ENCODE data around the gene GNG5. TPM values are rescaled to one million over a fixed set of nuclear protein-coding genes. Genes with fewer than 3 reads are reported as not detected.
"Not testable (repeated sequence)": the region's sequence is repeated elsewhere in the genome, so short reads cannot be mapped to it uniquely, and the experiment has no call there.

Gene GNG5
- polyA plus RNA-seq, 4 donors, result 163 to 226 (median 213) TPM

- DNase-seq (no peak), FAIRE-seq (no peak)
- H3K4me1 ChIP-seq (ENCODE audit: control insufficient read depth in 3 of 3, insufficient read depth in 2 of 3, low read depth in 1 of 3, low read length in 2 of 3), result no peaks in the 10 kb centered on the region
- H3K27ac ChIP-seq (ENCODE audit: low read depth in 1 of 3, low read length in 2 of 3), result no peak overlapping the region
- H3K9me3 ChIP-seq (ENCODE audit: control insufficient read depth in 2 of 2, insufficient read depth in 1 of 2, low read depth in 1 of 2, low read length in 1 of 2), result peaks cover 0 to 2% of the 10 kb centered on the region in 2 donors
- H3K27me3 ChIP-seq (ENCODE audit: control insufficient read depth in 3 of 3, insufficient read depth in 3 of 3, low read length in 3 of 3), result no peaks in the 10 kb centered on the region
- peaks cover 0 to 3% (median 0%) of the 10 kb centered on the region in 3 donors for H3K36me3 ChIP-seq (ENCODE audit: control insufficient read depth in 3 of 3, insufficient read depth in 2 of 3, low read depth in 1 of 3, low read length in 3 of 3)
- H3K4me3 ChIP-seq (ENCODE audit: low read depth in 1 of 3, low read length in 3 of 3), result no peak overlapping the region
Measured at GRCh38 chr1:84524590-84524989, 18.2 kb upstream of the GNG5 start.

- FAIRE-seq, result no peak
- H3K4me3 ChIP-seq (ENCODE audit: low read depth in 1 of 3, low read length in 3 of 3), result no peak overlapping the region
- 78 to 92% (median 85%) methylated on average over 3 of the region's 3 CpGs for WGBS, 3 donors
- H3K36me3 ChIP-seq (ENCODE audit: control insufficient read depth in 3 of 3, insufficient read depth in 2 of 3, low read depth in 1 of 3, low read length in 3 of 3), result peaks cover 0 to 6% (median 0%) of the 10 kb centered on the region in 3 donors
- H3K9me3 ChIP-seq (ENCODE audit: control insufficient read depth in 2 of 2, insufficient read depth in 1 of 2, low read depth in 1 of 2, low read length in 1 of 2), result peaks cover 0 to 8% of the 10 kb centered on the region in 2 donors
- H3K4me1 ChIP-seq (ENCODE audit: control insufficient read depth in 3 of 3, insufficient read depth in 2 of 3, low read depth in 1 of 3, low read length in 2 of 3), result no peaks in the 10 kb centered on the region
- no peak for DNase-seq
- no peak overlapping the region for H3K27ac ChIP-seq (ENCODE audit: low read depth in 1 of 3, low read length in 2 of 3)
- H3K27me3 ChIP-seq (ENCODE audit: control insufficient read depth in 3 of 3, insufficient read depth in 3 of 3, low read length in 3 of 3), result no peaks in the 10 kb centered on the region
Measured at GRCh38 chr1:84510668-84511067, 4.3 kb upstream of the GNG5 start.

- FAIRE-seq (no peak), DNase-seq (no peak)
- Histone ChIP-seq H3K27ac (ENCODE audit: low read depth in 1 of 3, low read length in 2 of 3) (no peak overlapping the region), H3K4me1 (ENCODE audit: control insufficient read depth in 3 of 3, insufficient read depth in 2 of 3, low read depth in 1 of 3, low read length in 2 of 3) (no peaks in the 10 kb centered on the region), H3K9me3 (ENCODE audit: control insufficient read depth in 2 of 2, insufficient read depth in 1 of 2, low read depth in 1 of 2, low read length in 1 of 2) (peaks cover 0 to 8% of the 10 kb centered on the region in 2 donors), H3K4me3 (ENCODE audit: low read depth in 1 of 3, low read length in 3 of 3) (no peak overlapping the region), H3K27me3 (ENCODE audit: control insufficient read depth in 3 of 3, insufficient read depth in 3 of 3, low read length in 3 of 3) (no peaks in the 10 kb centered on the region), H3K36me3 (ENCODE audit: control insufficient read depth in 3 of 3, insufficient read depth in 2 of 3, low read depth in 1 of 3, low read length in 3 of 3) (peaks cover 0 to 6% (median 0%) of the 10 kb centered on the region in 3 donors)
- 51 to 93% (median 55%) methylated on average over 2 of the region's 2 CpGs for WGBS, 3 donors
Measured at GRCh38 chr1:84510165-84510564, 3.8 kb upstream of the GNG5 start.

- no peaks in the 10 kb centered on the region for H3K27me3 ChIP-seq (ENCODE audit: control insufficient read depth in 3 of 3, insufficient read depth in 3 of 3, low read length in 3 of 3)
- 96 to 97% (median 97%) methylated on average over 4 of the region's 4 CpGs for WGBS, 3 donors
- DNase-seq (no peak), FAIRE-seq (no peak)
- peaks cover 0 to 3% (median 0%) of the 10 kb centered on the region in 3 donors for H3K36me3 ChIP-seq (ENCODE audit: control insufficient read depth in 3 of 3, insufficient read depth in 2 of 3, low read depth in 1 of 3, low read length in 3 of 3)
- H3K9me3 ChIP-seq (ENCODE audit: control insufficient read depth in 2 of 2, insufficient read depth in 1 of 2, low read depth in 1 of 2, low read length in 1 of 2), result peaks cover 0 to 8% of the 10 kb centered on the region in 2 donors
- H3K27ac ChIP-seq (ENCODE audit: low read depth in 1 of 3, low read length in 2 of 3), result no peak overlapping the region
- H3K4me3 ChIP-seq (ENCODE audit: low read depth in 1 of 3, low read length in 3 of 3), result no peak overlapping the region
- H3K4me1 ChIP-seq (ENCODE audit: control insufficient read depth in 3 of 3, insufficient read depth in 2 of 3, low read depth in 1 of 3, low read length in 2 of 3), result peaks cover 0 to 8% (median 6%) of the 10 kb centered on the region in 3 donors
Measured at GRCh38 chr1:84509029-84509428, 2.6 kb upstream of the GNG5 start.

- Histone ChIP-seq H3K9me3 (ENCODE audit: control insufficient read depth in 2 of 2, insufficient read depth in 1 of 2, low read depth in 1 of 2, low read length in 1 of 2) (peaks cover 0 to 8% of the 10 kb centered on the region in 2 donors), H3K27ac (ENCODE audit: low read depth in 1 of 3, low read length in 2 of 3) (no peak overlapping the region), H3K27me3 (ENCODE audit: control insufficient read depth in 3 of 3, insufficient read depth in 3 of 3, low read length in 3 of 3) (no peaks in the 10 kb centered on the region), H3K36me3 (ENCODE audit: control insufficient read depth in 3 of 3, insufficient read depth in 2 of 3, low read depth in 1 of 3, low read length in 3 of 3) (peaks cover 0 to 3% (median 0%) of the 10 kb centered on the region in 3 donors), H3K4me3 (ENCODE audit: low read depth in 1 of 3, low read length in 3 of 3) (no peak overlapping the region), H3K4me1 (ENCODE audit: control insufficient read depth in 3 of 3, insufficient read depth in 2 of 3, low read depth in 1 of 3, low read length in 2 of 3) (peaks cover 2 to 14% (median 11%) of the 10 kb centered on the region in 3 donors)
- 93 to 98% (median 97%) methylated on average over 1 of the region's 1 CpG for WGBS, 3 donors
- FAIRE-seq (no peak), DNase-seq (no peak)
Measured at GRCh38 chr1:84508510-84508909, 2.1 kb upstream of the GNG5 start.

- H3K27ac ChIP-seq (ENCODE audit: low read depth in 1 of 3, low read length in 2 of 3); H3K4me3 ChIP-seq (ENCODE audit: low read depth in 1 of 3, low read length in 3 of 3); DNase-seq; FAIRE-seq; H3K36me3 ChIP-seq (ENCODE audit: control insufficient read depth in 3 of 3, insufficient read depth in 2 of 3, low read depth in 1 of 3, low read length in 3 of 3); H3K9me3 ChIP-seq (ENCODE audit: control insufficient read depth in 2 of 2, insufficient read depth in 1 of 2, low read depth in 1 of 2, low read length in 1 of 2); H3K27me3 ChIP-seq (ENCODE audit: control insufficient read depth in 3 of 3, insufficient read depth in 3 of 3, low read length in 3 of 3): not testable (repeated sequence)
- peaks cover 4 to 19% (median 17%) of the 10 kb centered on the region in 3 donors for H3K4me1 ChIP-seq (ENCODE audit: control insufficient read depth in 3 of 3, insufficient read depth in 2 of 3, low read depth in 1 of 3, low read length in 2 of 3)
- 91 to 96% (median 96%) methylated on average over 14 of the region's 14 CpGs for WGBS, 3 donors
Measured at GRCh38 chr1:84507887-84508286, 1.5 kb upstream of the GNG5 start.

- H3K36me3 ChIP-seq (ENCODE audit: control insufficient read depth in 3 of 3, insufficient read depth in 2 of 3, low read depth in 1 of 3, low read length in 3 of 3), result peaks cover 0 to 7% (median 0%) of the 10 kb centered on the region in 3 donors
- DNase-seq, result no peak
- no peaks in the 10 kb centered on the region for H3K27me3 ChIP-seq (ENCODE audit: control insufficient read depth in 3 of 3, insufficient read depth in 3 of 3, low read length in 3 of 3)
- WGBS, 3 donors, result 5 to 11% (median 10%) methylated on average over 26 of the region's 26 CpGs
- H3K27ac ChIP-seq (ENCODE audit: low read depth in 1 of 3, low read length in 2 of 3), result peak overlapping the region; percentile 93 to 99 (median 98)
- peaks cover 0 to 8% of the 10 kb centered on the region in 2 donors for H3K9me3 ChIP-seq (ENCODE audit: control insufficient read depth in 2 of 2, insufficient read depth in 1 of 2, low read depth in 1 of 2, low read length in 1 of 2)
- peak overlapping the region; percentile 41 to 85 (median 77) for H3K4me3 ChIP-seq (ENCODE audit: low read depth in 1 of 3, low read length in 3 of 3)
- FAIRE-seq, result no peak
- peaks cover 4 to 20% (median 17%) of the 10 kb centered on the region in 3 donors for H3K4me1 ChIP-seq (ENCODE audit: control insufficient read depth in 3 of 3, insufficient read depth in 2 of 3, low read depth in 1 of 3, low read length in 2 of 3)
Measured at GRCh38 chr1:84506729-84507453, 510 bp upstream of the GNG5 start.

- DNase-seq (peak in 1 of 2 donors; percentile 50), FAIRE-seq (no peak)
- H3K9me3 ChIP-seq (ENCODE audit: control insufficient read depth in 2 of 2, insufficient read depth in 1 of 2, low read depth in 1 of 2, low read length in 1 of 2), result peaks cover 0 to 8% of the 10 kb centered on the region in 2 donors
- WGBS, 3 donors, result 0% methylated on average over 22 to 47 of the region's 47 CpGs
- H3K27ac ChIP-seq (ENCODE audit: low read depth in 1 of 3, low read length in 2 of 3), result peak overlapping the region; percentile 84 to 99 (median 93)
- peak overlapping the region; percentile 41 to 85 (median 77) for H3K4me3 ChIP-seq (ENCODE audit: low read depth in 1 of 3, low read length in 3 of 3)
- peaks cover 0 to 7% (median 0%) of the 10 kb centered on the region in 3 donors for H3K36me3 ChIP-seq (ENCODE audit: control insufficient read depth in 3 of 3, insufficient read depth in 2 of 3, low read depth in 1 of 3, low read length in 3 of 3)
- peaks cover 4 to 20% (median 17%) of the 10 kb centered on the region in 3 donors for H3K4me1 ChIP-seq (ENCODE audit: control insufficient read depth in 3 of 3, insufficient read depth in 2 of 3, low read depth in 1 of 3, low read length in 2 of 3)
- H3K27me3 ChIP-seq (ENCODE audit: control insufficient read depth in 3 of 3, insufficient read depth in 3 of 3, low read length in 3 of 3), result no peaks in the 10 kb centered on the region
Measured at GRCh38 chr1:84505493-84506001, 834 bp downstream of the GNG5 start.
